GM18505 (cell line): ENCODE data around the gene STARD6.

Experiments
- ATAC-seq: cut with Tn5 transposase; IDR thresholded peaks from one replicate; pipeline ENCODE4 v1.9.1; 2021; ENCODE audit not compliant: unreplicated experiment
- POLR2A ChIP-seq: IDR thresholded peaks from 4 replicates; pipeline ENCODE4 v1.6.1; 2011; ENCODE audit warnings: borderline replicate concordance; ENCODE audit not compliant: insufficient read depth, insufficient read length; ENCODE audit errors: extremely low read depth

STARD6 gene

DNA sequence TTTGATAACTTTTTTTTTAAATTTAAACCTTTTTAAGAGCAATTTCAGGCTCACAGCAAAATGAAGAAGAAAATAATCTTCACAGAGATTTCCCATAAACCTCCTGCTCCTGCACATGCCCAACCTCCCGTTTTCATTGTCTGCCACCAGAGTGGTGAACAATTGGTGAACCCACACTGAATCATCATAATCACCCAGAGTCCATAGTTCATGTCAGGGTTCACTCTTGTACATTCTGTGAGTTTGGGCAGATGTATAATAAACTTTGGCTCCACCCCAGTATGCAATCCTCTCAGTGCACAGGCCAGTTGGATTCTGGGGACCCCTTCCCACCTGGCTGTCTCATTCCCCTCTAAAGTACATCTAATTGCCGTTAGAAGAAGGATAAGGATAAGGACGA is 24.4 kb upstream of the STARD6 start:
- TF ChIP-seq POLR2A = no peak
- ATAC-seq = no peak

- ATAC-seq = no peak
- TF ChIP-seq POLR2A = no peak
Measured at GRCh38 chr18:54381640-54382039, 24.0 kb upstream of the STARD6 start.

DNA sequence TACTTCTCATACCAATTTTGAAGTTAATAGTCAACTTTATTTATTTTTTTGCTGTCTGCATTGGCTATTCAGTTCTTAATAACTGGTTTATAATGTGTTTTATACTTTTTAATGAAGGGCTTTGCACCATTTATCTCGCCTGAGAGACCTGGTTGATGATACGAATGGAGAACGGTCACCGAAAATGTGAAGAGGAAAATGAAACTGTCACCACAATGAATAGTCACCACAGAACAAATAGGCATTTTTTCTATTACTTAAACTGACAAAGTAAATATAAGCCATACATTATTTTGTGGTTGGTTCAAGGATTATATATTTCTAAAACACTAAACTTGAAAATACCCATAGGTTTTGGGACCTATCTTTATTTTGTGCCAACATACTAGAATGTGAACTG is 20.4 kb upstream of the STARD6 start:
- no peak for ATAC-seq

DNA sequence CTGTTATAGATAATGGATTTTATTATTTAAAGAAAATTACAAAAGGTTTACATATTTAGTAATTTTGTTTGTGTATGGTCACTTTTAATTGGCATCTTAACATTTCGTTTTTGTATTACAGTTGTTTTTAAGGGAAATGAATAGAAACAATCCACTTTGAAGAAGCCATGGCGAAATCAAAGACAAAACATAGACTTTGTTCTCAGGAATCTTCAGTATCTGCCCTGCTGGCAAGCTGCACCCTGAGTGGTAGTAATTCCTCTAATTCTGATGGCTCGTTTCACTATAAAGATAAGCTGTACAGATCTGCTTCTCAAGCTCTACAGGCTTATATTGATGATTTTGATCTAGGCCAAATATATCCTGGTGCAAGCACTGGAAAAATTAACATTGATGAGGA is 2.7 kb upstream of the STARD6 start:
- no peak for TF ChIP-seq POLR2A
- ATAC-seq = no peak

More for the DNA sequence above, 20.4 kb upstream of the STARD6 start:
- no peak for TF ChIP-seq POLR2A

GRCh38 chr18:54359233-54359632 is 1.6 kb upstream of the STARD6 start:
- no peak for TF ChIP-seq POLR2A
- ATAC-seq = no peak

- TF ChIP-seq POLR2A = no peak
- ATAC-seq = peak; percentile 10
Measured at GRCh38 chr18:54358495-54359040, 910 bp upstream of the STARD6 start.

DNA sequence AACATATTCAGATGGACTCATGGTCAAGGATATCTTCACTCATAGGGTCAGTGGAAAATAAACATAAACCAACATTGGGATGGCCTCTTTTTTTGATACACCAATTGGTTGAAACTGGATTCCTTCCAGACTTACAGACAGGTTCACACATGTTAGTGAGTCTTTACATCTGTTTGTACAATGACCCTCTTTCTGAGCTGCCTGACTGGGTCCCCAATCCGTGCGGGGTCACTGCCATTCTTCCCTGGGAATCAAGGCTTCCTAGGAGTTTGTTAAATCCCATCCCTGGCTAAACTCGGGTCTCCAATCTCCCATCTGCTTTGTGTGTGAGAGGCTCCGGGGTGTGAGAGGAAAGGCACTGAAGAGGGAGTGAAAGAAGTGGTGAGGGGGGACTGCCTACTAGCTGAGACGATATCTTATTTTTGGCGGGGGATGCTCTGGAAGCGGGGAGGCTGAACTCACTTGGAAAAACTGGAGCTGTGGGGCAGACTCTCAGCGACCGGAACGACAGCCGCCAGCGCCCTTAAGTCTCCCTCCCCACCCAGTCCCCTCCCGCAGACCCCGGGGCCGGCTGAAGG is 487 bp downstream of the STARD6 start:
- ATAC-seq = peak; percentile 48
- no peak for TF ChIP-seq POLR2A

- no peak for TF ChIP-seq POLR2A
- ATAC-seq = no peak
Measured at GRCh38 chr18:54351186-54351585, 6.5 kb downstream of the STARD6 start.

GRCh38 chr18:54338230-54338629 is 19.4 kb downstream of the STARD6 start:
- ATAC-seq = no peak

DNA sequence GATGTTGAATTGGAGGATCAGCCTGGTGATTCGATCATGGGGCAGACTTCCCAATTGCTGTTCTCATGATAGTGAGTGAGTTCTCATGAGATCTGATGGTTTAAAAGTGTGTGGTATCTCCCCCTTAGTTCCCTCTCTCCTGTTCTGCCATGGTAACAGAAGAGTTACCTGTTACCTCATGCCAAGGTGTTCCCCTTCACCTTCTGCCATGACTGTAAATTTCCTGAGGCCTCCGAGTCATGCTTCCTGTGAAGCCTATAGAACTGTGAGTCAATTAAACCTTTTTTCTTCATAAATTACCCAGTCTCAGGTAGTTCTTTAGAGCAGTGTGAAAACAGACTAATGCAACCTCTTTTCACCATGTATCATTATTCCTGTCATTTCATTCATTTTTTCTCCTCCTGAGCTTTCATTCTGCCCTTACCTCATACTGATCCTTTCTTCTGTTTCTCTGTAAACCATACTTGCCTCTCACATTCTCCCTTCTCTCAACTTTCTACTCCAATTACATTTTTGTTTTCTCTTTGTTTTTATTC is 22.0 kb downstream of the STARD6 start:
- TF ChIP-seq POLR2A = no peak
- ATAC-seq = no peak

More at GRCh38 chr18:54338230-54338629, 19.4 kb downstream of the STARD6 start:
- no peak for TF ChIP-seq POLR2A

DNA sequence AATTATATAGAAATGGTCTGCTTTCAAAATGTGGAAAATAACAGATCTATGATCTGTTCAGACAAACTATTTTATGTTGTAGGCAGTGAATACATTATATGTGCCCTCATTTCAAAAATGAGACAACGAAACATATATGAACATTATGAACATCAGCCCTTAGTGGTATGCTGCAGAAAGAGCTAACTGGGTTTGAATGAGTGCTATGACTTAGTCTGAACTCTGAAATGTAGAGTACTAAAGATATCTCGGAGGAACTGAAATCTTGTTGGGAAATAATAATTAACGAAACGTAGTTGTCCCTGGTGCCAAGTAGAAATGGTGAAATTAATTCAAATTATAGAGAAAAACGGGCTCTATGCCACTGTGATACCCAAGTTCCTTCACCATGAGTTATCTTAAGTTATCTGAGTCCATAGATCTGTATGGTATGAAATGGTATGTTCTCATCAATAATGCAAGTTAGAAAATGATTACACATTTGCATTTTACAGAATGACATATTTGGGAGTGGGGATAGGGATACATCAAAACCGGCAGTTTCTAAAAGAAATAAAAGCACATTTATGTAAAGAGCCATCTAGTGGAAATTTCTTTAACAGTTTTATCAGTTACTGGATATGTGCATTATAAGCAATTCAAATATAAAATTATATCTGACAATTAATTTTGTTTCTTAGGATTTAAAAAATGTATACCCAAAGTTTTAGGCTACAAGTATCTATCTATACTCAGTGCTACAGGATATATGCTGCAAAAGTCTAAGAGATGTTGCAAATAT is 26.7 kb downstream of the STARD6 start:
- no peak for TF ChIP-seq POLR2A
- ATAC-seq = no peak

- no peak for TF ChIP-seq POLR2A
- ATAC-seq = no peak
Measured at GRCh38 chr18:54329787-54330186, 27.9 kb downstream of the STARD6 start.

- TF ChIP-seq POLR2A = no peak
- no peak for ATAC-seq
Measured at GRCh38 chr18:54327818-54328217, 29.8 kb downstream of the STARD6 start.

- no peak for TF ChIP-seq POLR2A
- ATAC-seq = no peak
Measured at GRCh38 chr18:54323970-54324369, 33.7 kb downstream of the STARD6 start.

DNA sequence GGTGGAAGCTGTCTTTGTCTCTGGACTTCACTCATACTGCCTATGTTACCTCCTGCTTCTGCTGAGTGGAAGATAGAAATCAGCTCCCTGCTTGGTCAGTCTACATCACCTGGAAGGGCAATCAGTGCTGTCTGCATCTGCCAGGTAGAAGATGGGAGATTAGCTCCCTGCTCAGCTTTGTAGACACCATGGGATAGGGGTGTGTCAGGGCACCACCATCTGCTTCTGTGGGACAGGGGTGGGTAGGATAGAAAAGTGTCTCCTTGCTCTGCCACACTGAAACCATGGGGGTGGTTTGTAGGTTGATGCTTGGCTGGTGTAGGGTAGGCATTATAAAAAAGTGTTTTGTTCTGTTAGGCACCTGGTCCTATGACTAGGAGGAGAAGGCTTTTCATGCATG is 34.1 kb downstream of the STARD6 start:
- no peak for ATAC-seq
- TF ChIP-seq POLR2A = no peak
